Caki2 (cell line): ENCODE results near the gene CFAP46. TPM values are rescaled to one million over a fixed set of nuclear protein-coding genes. Genes with fewer than 3 reads are reported as not detected.
"Not testable (repeated sequence)": the region's sequence is repeated elsewhere in the genome, so short reads cannot be mapped to it uniquely, and the experiment has no call there.

Source experiments
- DNase-seq: peaks from one replicate; pipeline ENCODE4 v3.0.0-alpha.2; 2015; ENCODE audit warnings: low read depth
- in situ Hi-C: cut with HindIII; loops from 2 replicates; pipeline ENCODE4 v1.10.0; 2016; ENCODE audit warnings: low sequenced_read_pairs, low pct_unique_long_range_greater_than_20kb, mixed read lengths
- total RNA-seq: library from RNA; depleted of rRNA; stranded (reverse); fragments of >200 nt; shearing (Covaris generic); gene quantifications from 2 replicates; pipeline ENCODE4 v1.2.3, GENCODE V29; 2014; ENCODE audit warnings: low replicate concordance

The CFAP46 gene
- total RNA-seq, 1 experiment from 2014 or later, result not detected

DNA sequence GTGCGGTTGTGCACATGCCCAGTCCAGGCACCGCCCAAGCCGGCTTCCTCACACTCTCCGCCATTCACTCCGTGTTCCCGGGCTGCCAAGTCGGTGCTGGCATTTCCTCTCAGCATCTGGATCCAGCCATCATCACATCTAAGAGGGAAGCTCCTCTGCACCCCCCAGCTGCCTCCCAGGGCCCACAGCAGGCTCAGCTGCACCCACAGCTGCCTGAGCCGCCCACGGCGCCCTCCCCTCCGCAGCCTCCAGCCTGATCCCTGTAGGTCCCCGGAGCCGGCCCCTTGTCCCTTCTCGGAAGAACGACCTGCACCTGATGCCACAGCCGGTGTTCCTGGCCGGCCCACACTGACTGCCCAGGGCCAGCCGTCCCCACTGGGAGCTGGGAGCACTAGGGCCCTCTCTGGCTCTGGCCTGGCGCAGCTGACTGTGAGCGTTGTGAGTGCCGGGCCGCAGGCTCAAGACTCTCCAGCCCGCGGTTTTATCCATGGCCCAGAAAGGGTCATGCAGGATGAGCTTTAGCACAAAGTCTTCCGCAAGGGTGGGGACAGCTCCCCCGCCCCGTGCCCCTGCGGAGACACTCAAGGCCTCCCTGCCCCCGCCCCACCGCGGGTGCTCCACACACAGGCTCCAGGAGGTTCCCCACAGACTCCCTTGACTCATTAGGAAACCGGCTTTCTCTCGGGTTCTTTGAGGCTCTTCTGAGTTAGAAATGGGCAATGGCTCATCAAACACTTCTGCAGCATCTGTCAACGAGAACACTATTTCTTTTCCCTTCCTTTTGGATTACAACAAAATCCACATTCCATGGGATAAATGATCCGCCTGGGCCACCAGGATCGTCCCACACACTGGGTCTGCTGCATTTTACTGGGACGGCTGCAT lies 31.2 kb downstream of the CFAP46 start:
- in situ Hi-C loops, result no loop called here

GRCh38 chr10:132910186-132910880 lies 32.0 kb downstream of the CFAP46 start:
- in situ Hi-C loops, result no loop called here
- DNase-seq, result no peak

More for the DNA sequence above, 31.2 kb downstream of the CFAP46 start:
- DNase-seq, result no peak

DNA sequence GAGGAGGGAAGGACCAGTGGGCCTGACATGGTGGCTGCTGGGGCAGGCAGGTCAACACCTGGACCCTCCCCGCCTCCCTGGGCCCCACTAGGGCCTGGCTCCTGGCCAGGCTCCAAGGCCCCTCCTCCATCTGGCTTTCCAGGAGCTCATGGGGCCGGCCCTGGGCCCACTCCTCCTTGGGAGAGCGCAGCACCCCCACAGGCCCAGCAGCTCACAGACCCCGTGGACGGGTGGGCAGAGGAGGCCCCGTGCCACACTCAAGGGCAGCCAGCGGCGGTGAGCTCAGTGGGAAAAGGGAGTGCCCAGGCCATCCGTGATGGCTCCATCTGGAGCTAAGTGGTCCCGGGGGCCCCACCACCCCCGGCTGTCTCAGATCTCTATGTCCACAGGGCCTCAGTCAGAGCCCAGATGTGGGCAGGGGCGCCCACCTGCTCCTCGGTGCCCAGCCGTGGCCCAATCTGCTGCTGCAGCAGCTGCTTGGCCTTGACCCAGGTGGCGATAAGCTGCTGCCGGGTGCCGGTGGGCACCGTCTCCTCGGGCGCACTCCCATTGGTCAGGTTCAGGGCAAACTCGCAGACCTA lies 32.8 kb downstream of the CFAP46 start:
- in situ Hi-C loops, result no loop called here
- DNase-seq, result no peak

GRCh38 chr10:132908621-132909295 lies 33.6 kb downstream of the CFAP46 start:
- in situ Hi-C loops, result no loop called here
- DNase-seq, result no peak

GRCh38 chr10:132907821-132908620 lies 34.3 kb downstream of the CFAP46 start:
- no peak for DNase-seq
- in situ Hi-C loops, result no loop called here

DNA sequence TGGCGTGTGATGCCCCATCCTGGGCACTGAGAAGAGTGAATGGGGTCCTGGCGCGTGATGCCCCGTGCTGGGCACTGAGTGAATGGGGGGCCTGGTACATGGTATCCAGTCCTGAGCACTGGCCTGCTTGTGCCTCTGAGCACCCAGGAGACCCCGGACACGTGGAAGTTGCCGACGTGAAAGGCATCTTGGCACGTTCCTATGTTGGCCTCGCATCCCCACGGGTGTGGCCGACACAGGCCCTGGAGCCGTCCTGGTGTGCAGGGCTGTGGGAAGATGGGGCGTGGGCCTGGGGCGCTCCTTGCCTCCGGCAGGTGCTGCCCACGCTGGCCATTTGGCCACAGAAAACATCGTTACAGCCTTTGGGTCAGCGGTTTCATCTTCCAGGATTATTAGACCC lies 35.5 kb downstream of the CFAP46 start:
- no peak for DNase-seq
- in situ Hi-C loops, result no loop called here

DNA sequence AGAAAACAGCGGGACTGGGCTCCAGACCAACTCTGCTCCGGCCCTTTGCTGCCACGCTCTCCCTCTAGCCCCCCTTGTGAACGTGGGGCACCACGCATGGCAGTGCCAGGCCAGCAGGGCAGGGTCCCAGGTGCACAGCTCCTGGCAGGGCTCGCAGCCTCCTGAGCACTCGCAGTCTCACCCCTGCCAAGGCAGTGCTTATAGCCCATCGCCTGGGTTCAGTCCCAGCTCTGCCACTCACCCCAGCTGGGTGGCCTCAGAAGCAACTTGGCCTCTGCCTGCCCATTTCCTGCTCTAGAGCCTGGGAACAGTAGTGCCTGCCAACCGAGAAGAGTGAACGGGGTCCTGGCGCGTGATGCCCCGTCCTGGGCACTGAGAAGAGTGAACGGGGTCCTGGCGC lies 36.3 kb downstream of the CFAP46 start:
- in situ Hi-C loops, result no loop called here
- no peak for DNase-seq

DNA sequence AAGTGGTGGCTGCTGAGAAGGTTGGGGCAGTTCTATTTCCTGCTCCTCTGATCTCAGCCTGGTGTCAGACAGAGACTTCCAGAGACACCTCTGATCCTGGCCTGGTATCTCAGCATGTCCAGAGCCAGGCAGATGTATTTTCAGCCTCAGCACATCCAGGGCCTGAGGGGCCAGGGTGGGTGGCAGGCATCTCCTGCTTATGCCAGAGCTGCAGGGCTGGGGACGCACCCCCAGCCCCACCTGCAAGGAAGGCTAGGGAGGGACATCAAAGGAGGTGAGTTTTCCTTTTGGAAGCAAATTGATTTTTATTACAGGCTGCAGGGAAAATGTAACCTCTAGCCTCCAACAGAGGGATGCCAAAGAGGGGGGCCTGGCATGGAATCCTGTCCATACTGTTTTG lies 36.7 kb downstream of the CFAP46 start:
- in situ Hi-C loops, result no loop called here

DNA sequence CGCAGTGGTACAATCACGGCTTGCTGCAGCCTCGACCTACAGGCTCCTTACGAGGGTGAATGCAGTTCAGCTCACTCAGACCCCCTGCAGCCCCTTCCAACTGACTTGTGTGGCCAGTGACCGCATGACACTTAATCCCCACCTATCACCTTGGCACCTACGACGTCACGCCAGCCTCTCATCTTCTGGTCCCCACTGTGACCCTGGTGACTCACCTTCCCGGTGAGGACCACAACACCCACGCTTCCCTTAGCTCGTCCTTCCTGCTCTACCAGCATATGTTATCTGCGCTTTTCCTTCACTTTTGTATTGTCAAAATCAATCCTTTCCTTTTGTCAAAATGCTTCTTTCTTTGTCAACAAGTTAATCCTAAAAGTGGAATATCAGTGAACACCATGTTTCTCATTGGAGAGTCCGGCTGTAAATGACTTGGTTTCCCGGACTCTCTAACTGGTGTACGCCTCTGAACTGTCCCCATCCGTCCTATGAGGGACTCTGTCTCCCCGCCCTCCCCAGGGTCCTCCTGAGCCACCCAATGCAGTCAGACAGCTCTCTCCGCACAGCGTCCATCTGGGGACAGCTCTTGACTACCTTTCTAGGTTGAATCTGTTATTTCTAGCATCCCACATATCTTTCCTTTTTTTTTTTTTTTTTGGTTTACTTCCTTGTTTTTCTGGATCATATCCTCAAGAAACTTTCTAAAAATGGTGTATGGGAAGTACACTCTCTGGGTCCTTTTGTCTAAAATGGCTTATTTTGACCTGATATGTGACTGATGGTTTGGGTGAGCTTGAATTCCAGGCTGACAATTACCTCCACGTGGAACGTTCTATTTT lies 37.3 kb downstream of the CFAP46 start:
- no peak for DNase-seq
- in situ Hi-C loops, result no loop called here

More for the DNA sequence above, 36.7 kb downstream of the CFAP46 start:
- DNase-seq, result no peak

DNA sequence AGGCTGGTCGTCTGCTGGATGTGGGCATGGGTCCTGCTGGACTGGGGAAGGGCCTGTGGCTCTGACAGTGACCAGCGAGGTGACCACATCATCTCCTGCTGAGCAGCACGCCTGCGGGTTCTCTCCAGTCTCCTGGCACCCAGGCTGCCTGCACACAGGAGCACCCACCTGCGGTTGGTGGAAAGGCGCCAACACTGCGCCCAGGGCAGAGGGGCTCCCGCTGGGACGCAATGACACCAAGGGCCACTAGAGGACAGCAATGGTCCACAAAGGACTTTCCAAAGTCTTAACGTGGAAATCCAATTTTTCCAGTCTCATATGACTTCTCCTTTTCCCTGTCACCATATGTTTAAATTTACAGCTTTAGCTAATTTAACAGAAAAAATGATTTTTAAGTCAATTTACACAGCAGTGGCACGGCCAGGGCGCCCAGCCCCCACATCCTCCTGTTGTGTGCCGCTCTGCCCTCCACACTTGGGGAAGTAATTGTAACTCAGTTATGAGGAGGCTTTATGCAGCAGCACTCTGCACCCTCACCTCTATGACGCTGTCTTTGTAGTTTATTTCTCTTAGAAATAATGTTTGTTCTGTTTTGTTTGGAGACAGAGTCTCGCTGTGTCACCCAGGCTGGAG lies 38.1 kb downstream of the CFAP46 start:
- peak; percentile 16 for DNase-seq
- in situ Hi-C loops, result no loop called here

GRCh38 chr10:132902656-132903575 lies 39.5 kb downstream of the CFAP46 start:
- not testable (repeated sequence) for DNase-seq

DNA sequence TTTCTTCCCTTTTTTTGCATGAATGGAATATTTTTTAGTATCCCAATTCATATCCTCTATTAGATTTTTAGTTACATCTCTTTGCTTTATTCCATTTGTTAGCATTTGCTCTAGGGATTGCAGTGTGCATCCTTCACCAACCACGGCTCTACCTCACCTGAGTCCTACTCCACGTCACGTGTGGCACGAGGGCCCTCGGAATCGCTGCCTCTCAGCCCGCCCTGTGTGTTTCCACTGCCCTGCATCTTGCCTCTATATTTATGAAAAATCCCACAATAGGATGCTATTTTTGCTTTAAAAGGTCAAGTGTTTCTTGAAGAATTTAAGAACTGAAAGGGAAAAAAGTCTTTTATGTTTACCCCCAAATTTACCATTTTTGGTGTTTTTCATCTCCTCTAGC lies 41.0 kb downstream of the CFAP46 start:
- in situ Hi-C loops, result no loop called here
- DNase-seq, result no peak

More at GRCh38 chr10:132902656-132903575, 39.5 kb downstream of the CFAP46 start:
- in situ Hi-C loops, result not testable (repeated sequence)

DNA sequence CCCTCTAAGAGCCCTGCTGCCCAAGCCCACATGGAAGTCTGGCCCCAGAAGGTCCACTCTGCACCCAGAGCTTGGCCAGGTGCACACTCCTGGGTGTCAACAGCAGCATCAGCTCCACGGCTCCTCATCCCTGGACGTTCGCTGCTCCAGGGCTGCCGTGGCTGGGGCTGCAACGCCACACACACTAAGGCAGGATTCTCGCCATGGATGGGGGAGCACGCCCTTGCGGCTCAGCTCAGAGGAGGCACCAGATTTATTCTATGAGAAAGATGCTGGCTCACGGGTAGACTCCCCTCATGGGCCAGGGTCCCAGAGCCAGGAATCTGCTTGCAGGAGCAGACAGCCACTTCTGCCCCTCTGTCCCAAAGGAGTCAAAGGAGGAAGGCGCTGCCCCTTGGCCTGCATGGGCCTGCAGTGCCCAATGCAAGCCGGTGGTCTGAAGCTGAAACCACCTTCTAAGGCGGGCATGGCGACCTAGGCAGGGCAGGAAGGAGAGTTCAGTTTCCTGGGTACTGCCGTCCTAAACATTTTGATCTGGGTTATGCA lies 42.1 kb downstream of the CFAP46 start:
- DNase-seq, result no peak
- in situ Hi-C loops, result no loop called here

GRCh38 chr10:132899751-132900065 lies 42.7 kb downstream of the CFAP46 start:
- no peak for DNase-seq
- in situ Hi-C loops, result no loop called here

DNA sequence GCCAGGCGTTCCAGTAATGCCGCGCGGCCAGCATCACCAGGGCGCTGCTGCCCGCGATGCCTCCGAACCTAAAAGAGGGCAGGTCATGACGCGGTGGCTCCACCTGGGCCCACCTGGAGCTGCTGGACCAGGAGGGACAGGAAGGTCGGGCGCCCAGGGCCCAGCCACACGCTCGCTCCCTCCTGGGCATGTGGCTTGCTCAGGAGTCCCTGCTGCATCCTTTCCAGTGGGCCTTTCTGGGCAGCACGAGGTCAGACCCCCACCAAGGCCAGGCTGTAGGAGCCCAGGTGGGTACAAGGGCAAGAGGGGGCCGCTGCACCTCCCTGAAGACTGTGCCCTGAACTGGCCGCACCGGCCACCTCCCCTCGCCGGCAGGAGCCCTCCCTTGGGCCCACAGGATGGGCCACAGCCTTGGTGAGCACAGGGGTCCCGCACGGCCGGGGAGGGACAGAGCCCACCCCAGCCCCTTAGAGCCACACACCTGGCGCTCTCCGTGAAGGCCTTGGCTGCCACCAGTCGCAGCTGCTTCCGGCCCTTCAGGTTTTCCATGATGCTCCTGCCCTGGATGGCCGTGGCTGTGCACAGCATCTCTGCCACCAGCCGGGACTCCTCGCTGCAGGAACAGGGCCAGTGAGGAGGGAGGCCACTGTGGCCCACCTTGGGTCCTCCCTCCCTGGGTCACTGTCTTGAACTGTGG lies 43.2 kb downstream of the CFAP46 start:
- in situ Hi-C loops, result no loop called here
- DNase-seq, result no peak
